Cardiac muscle cell (in vitro differentiated cells and primary cell): ENCODE measurements around the gene ZNF479. TPM values are rescaled to one million over a fixed set of nuclear protein-coding genes. Genes with fewer than 3 reads are reported as not detected.
"Not testable (repeated sequence)": the region's sequence is repeated elsewhere in the genome, so short reads cannot be mapped to it uniquely, and the experiment has no call there.

Experiments
- DNase-seq, 2 donors: peaks; one replicate each; pipeline versions ENCODE4 v3.0.0 to v3.0.0-alpha.2; 2010 to 2017; ENCODE audit warnings: low read depth in 1 of 2, low spot score in 1 of 2
- H3K27ac ChIP-seq: fragments of 200-600 bp; sonication (generic); 2 replicates; pipeline ENCODE4 v1.5.1; 2016
- H3K27me3 ChIP-seq: fragments of 200-600 bp; sonication (generic); 2 replicates; pipeline ENCODE4 v1.6.0; 2016; ENCODE audit warnings: control low read depth
- H3K36me3 ChIP-seq: fragments of 200-600 bp; sonication (generic); 2 replicates; pipeline ENCODE4 v1.5.1; 2016; ENCODE audit warnings: control low read depth
- H3K4me1 ChIP-seq: fragments of 200-600 bp; sonication (generic); 2 replicates; pipeline ENCODE4 v1.8.1; 2017; ENCODE audit warnings: low read depth, mild to moderate bottlenecking, mixed run types
- H3K4me3 ChIP-seq: fragments of 200-600 bp; sonication (generic); 2 replicates; pipeline ENCODE4 v1.5.1; 2016; ENCODE audit warnings: mild to moderate bottlenecking
- H3K9me3 ChIP-seq: fragments of 200-600 bp; sonication (generic); 2 replicates; pipeline ENCODE4 v1.5.1; 2017; ENCODE audit warnings: low read depth, mild to moderate bottlenecking, control low read depth
- CTCF ChIP-seq: IDR thresholded peaks from 2 replicates; pipeline ENCODE4 v1.5.1; 2012; ENCODE audit warnings: low read depth, mild to moderate bottlenecking, low read length
- polyA plus RNA-seq: library from polyadenylated mRNA; unstranded; fragments of >200 nt; fragmentation: Nextera tagmentation; extraction: Ambion mirVana; gene quantifications from 2 replicates; pipeline ENCODE4 v1.2.1, GENCODE V29; 2016
- total RNA-seq: library from RNA; depleted of rRNA; stranded (reverse); fragments of >200 nt; gene quantifications from 2 replicates; pipeline ENCODE4 v1.2.3, GENCODE V29; 2016

The ZNF479 gene
- total RNA-seq = not detected in 2 replicates
- polyA plus RNA-seq = not detected in 2 replicates

DNA sequence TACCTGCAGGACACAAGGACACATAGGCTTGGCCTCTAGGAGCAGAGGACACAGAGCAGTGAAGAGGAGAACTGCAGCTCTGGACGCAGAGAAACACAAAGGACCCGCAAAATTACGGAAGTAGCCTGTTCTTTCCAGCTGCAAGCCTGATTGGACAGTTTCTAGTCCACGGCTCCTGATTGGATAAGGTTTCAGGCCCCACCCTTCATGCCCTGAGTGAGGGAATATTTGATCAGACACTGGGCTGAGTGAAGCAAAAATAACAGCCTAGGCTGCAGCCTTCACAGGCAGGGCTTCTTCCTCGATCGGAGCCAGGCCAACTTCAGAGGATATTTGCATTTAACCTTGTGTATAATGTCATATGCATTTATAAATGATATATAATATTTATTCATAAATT, at the start of gene ZNF479:
TSS of gene ZNF479 (minus strand) at position 101 of the 400 bp plus-strand sequence. CDS start 112 bp downstream, outside the sequence.
- not testable (repeated sequence) for H3K27me3 ChIP-seq, H3K4me3 ChIP-seq, H3K9me3 ChIP-seq, H3K36me3 ChIP-seq, DNase-seq, H3K27ac ChIP-seq, H3K4me1 ChIP-seq

DNA sequence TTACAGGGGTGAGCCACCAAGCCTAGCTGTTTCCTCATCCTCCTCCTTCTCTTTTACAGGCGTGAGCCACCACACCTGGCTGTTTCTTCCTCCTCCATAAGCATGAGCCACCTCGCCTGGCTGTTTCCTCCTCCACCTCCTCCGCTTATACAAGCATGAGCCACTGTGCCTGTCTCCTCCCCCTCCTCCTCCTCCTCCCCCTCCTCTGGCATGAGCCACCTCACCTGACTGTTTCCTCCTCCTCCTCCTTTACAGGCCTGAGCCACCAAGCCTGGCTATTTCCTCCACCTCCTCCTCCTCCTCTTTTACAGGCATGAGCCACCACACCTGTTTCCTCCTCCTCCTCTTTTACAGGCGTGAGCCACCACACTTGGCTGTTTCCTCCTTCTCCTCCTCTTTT, 49.8 kb upstream of the ZNF479 start:
- Histone ChIP-seq H3K27ac (no peak overlapping the region), H3K4me3 (no peak overlapping the region), H3K27me3 (no peaks in the 10 kb centered on the region), H3K9me3 (no peaks in the 10 kb centered on the region), H3K36me3 (no peaks in the 10 kb centered on the region), H3K4me1 (no peaks in the 10 kb centered on the region)
- no peak for DNase-seq
- no peak for TF ChIP-seq CTCF

DNA sequence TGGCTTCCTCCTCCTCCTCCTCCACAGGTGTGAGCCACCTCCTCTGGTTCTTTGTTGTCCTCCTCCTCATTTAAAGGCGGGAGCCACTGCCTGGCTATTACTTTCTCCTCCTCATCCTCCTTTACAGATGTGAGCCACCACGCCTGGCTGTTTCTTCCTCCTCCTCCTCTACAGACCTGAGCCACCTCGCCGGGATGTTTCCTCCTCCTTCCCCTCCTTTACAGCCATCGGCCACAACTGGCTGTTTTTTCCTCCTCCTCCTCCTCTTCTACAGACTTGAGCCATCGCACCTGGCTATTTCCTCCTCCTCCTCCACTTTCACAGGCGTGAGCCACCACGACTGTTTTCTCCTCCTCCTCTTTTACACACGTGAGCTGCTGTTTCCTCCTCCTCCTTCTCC, 49.0 kb upstream of the ZNF479 start:
- Histone ChIP-seq H3K4me1 (no peaks in the 10 kb centered on the region), H3K9me3 (no peaks in the 10 kb centered on the region), H3K4me3 (no peak overlapping the region), H3K27ac (no peak overlapping the region), H3K27me3 (no peaks in the 10 kb centered on the region), H3K36me3 (no peaks in the 10 kb centered on the region)
- TF ChIP-seq CTCF = no peak
- no peak for DNase-seq

- Histone ChIP-seq H3K9me3 (no peaks in the 10 kb centered on the region), H3K27me3 (no peaks in the 10 kb centered on the region), H3K4me1 (no peaks in the 10 kb centered on the region), H3K27ac (no peak overlapping the region), H3K36me3 (no peaks in the 10 kb centered on the region), H3K4me3 (no peak overlapping the region)
- TF ChIP-seq CTCF = no peak
- no peak for DNase-seq
These were observed 47.7 kb upstream of the ZNF479 start for GRCh38 chr7:57179776-57180415.

DNA sequence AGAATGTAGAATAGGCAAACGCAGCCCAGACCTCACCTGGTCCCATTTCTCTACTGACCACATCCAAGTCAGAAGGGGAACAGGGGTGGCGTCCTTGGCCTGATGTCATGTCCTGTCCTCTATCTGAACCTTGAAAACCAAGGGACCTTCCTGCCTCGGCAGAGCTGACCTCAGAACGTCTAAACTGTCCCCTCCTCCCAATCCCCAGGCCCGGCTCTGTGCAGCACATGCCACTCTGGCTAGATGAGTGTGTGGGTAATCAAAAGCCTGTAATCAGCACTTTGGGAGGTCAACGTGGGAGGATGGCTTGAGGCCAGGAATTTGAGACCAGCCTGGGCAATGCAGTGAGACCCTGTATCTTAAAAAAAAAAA, 46.5 kb upstream of the ZNF479 start:
- Histone ChIP-seq H3K36me3 (no peaks in the 10 kb centered on the region), H3K27ac (no peak overlapping the region), H3K4me3 (no peak overlapping the region), H3K4me1 (no peaks in the 10 kb centered on the region), H3K27me3 (no peaks in the 10 kb centered on the region), H3K9me3 (no peaks in the 10 kb centered on the region)
- DNase-seq = no peak
- no peak for TF ChIP-seq CTCF

- H3K4me1 ChIP-seq = no peaks in the 10 kb centered on the region
- no peaks in the 10 kb centered on the region for H3K27me3 ChIP-seq
- DNase-seq = no peak
- H3K27ac ChIP-seq = no peak overlapping the region
- H3K36me3 ChIP-seq = no peaks in the 10 kb centered on the region
- H3K4me3 ChIP-seq = no peak overlapping the region
- H3K9me3 ChIP-seq = no peaks in the 10 kb centered on the region
- no peak for TF ChIP-seq CTCF
These were observed 45.9 kb upstream of the ZNF479 start for GRCh38 chr7:57177856-57178767.
